K562 (cell line): Measurements from ENCODE around the gene HLF.

Source experiments
- DMBX1 ChIP-seq: fragments of 250-450 bp; sonication (Bioruptor Pico); IDR thresholded peaks from 2 replicates; pipeline ENCODE4 v1.8.0; 2022; ENCODE audit warnings: inconsistent platforms, mild to moderate bottlenecking, moderate library complexity, borderline replicate concordance
- TF ChIP-seq, protein P1 (sequence below), 3 experiments: IDR thresholded peaks in 2 of 3; conservative IDR thresholded peaks in 1 of 3; 2 replicates each; pipeline ENCODE4 v1.5.1; 2011 to 2012; ENCODE audit warnings: low read length in 3 of 3, mild to moderate bottlenecking in 3 of 3, control low read depth in 2 of 3, improper control_type of control experiment in 1 of 3, inconsistent platforms in 1 of 3, low read depth in 1 of 3, mixed read lengths in 1 of 3, moderate library complexity in 1 of 3; ENCODE audit not compliant: insufficient read depth in 2 of 3

DNA sequence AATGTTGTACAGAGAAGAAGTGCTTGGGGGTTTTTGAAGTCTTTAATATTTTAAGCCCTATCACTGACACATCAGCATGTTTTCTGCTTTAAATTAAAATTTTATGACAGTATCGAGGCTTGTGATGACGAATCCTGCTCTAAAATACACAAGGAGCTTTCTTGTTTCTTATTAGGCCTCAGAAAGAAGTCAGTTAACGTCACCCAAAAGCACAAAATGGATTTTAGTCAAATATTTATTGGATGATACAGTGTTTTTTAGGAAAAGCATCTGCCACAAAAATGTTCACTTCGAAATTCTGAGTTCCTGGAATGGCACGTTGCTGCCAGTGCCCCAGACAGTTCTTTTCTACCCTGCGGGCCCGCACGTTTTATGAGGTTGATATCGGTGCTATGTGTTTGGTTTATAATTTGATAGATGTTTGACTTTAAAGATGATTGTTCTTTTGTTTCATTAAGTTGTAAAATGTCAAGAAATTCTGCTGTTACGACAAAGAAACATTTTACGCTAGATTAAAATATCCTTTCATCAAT lies 57.8 kb downstream of the HLF start:
- TF ChIP-seq, protein P1, sequence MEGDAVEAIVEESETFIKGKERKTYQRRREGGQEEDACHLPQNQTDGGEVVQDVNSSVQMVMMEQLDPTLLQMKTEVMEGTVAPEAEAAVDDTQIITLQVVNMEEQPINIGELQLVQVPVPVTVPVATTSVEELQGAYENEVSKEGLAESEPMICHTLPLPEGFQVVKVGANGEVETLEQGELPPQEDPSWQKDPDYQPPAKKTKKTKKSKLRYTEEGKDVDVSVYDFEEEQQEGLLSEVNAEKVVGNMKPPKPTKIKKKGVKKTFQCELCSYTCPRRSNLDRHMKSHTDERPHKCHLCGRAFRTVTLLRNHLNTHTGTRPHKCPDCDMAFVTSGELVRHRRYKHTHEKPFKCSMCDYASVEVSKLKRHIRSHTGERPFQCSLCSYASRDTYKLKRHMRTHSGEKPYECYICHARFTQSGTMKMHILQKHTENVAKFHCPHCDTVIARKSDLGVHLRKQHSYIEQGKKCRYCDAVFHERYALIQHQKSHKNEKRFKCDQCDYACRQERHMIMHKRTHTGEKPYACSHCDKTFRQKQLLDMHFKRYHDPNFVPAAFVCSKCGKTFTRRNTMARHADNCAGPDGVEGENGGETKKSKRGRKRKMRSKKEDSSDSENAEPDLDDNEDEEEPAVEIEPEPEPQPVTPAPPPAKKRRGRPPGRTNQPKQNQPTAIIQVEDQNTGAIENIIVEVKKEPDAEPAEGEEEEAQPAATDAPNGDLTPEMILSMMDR (IDR thresholded peaks at IDR 0.05 in 2 of 3, conservative IDR thresholded peaks at IDR 0.05 in 1 of 3; ENCODE audit: insufficient read depth in 2 of 3, low read depth in 1 of 3, low read length in 3 of 3) = no peak
- no peak for TF ChIP-seq DMBX1 (CRISPR knock-in tag)
